Thyroid gland (tissue), 4 donors: ENCODE data around the gene LYZL2.

Experiments used
- POLR2A ChIP-seq, 2 donors: fragments of 450-650 bp; IDR thresholded peaks; one replicate each; pipeline ENCODE4 v1.6.1; 2017; ENCODE audit warnings: antibody characterized with exemption in 2 of 2, mild to moderate bottlenecking in 2 of 2, moderate library complexity in 1 of 2
- TF ChIP-seq, protein P1 (sequence below), 6 experiments: fragments of 200-600 bp in 3 of 6; fragments of 450-650 bp in 3 of 6; sonication (generic) in 3 of 6; IDR thresholded peaks; one replicate each; pipeline ENCODE4 v1.5.1; 2016 to 2019; ENCODE audit warnings: antibody characterized with exemption in 6 of 6, mild to moderate bottlenecking in 2 of 6, inconsistent platforms in 1 of 6, moderate library complexity in 1 of 6

DNA sequence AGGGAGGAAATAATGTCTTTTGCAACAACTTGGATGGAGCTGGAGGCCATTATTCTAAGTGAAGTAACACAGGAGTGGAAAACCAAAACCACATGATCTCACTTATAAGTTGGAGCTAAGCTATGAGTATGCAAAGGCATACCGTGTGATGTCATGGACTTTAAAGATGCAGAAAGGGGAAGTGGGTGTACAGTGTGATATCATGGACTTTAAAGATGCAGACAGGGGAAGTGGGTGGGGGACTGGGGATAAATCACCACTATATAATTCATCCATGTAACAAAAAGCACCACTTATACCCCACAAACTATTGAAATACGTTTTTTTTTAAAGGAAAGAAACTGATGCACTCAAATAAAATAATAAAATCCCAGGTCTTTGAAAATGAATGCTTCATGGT, 29.5 kb downstream of the LYZL2 start:
- no peak for TF ChIP-seq POLR2A (IDR thresholded peaks at IDR 0.05)
- TF ChIP-seq, protein P1, sequence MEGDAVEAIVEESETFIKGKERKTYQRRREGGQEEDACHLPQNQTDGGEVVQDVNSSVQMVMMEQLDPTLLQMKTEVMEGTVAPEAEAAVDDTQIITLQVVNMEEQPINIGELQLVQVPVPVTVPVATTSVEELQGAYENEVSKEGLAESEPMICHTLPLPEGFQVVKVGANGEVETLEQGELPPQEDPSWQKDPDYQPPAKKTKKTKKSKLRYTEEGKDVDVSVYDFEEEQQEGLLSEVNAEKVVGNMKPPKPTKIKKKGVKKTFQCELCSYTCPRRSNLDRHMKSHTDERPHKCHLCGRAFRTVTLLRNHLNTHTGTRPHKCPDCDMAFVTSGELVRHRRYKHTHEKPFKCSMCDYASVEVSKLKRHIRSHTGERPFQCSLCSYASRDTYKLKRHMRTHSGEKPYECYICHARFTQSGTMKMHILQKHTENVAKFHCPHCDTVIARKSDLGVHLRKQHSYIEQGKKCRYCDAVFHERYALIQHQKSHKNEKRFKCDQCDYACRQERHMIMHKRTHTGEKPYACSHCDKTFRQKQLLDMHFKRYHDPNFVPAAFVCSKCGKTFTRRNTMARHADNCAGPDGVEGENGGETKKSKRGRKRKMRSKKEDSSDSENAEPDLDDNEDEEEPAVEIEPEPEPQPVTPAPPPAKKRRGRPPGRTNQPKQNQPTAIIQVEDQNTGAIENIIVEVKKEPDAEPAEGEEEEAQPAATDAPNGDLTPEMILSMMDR (IDR thresholded peaks at IDR 0.05), result no peak
